Epithelial cell of proximal tubule (primary cell): ENCODE measurements around the gene MTX2. TPM values are rescaled to one million over a fixed set of nuclear protein-coding genes. Genes with fewer than 3 reads are reported as not detected.

Experiments
- DNase-seq: peaks from one replicate; pipeline ENCODE4 v3.0.0-alpha.2; 2011; ENCODE audit warnings: low read depth
- H3K4me3 ChIP-seq: 2 replicates; pipeline ENCODE4 v1.5.1; 2011; ENCODE audit warnings: low read depth, mild to moderate bottlenecking, low read length
- CTCF ChIP-seq: conservative IDR thresholded peaks from 2 replicates; pipeline ENCODE4 v1.5.1; 2012; ENCODE audit warnings: low read depth, mild to moderate bottlenecking, low read length
- total RNA-seq: library from RNA; depleted of rRNA; stranded (reverse); fragments of >200 nt; gene quantifications from 2 replicates; pipeline ENCODE4 v1.2.3, GENCODE V29; 2015

MTX2 gene
- total RNA-seq, 1 donor from 2014 or later = 61.1 TPM

GRCh38 chr2:176242276-176242675, 27.0 kb upstream of the MTX2 start:
- DNase-seq = no peak
- no peak overlapping the region for H3K4me3 ChIP-seq
- no peak for TF ChIP-seq CTCF

- no peak for DNase-seq
- no peak overlapping the region for H3K4me3 ChIP-seq
- TF ChIP-seq CTCF = no peak
Observed at GRCh38 chr2:176246331-176246730, 22.9 kb upstream of the MTX2 start.

- no peak overlapping the region for H3K4me3 ChIP-seq
- DNase-seq = no peak
- TF ChIP-seq CTCF = no peak
Observed at GRCh38 chr2:176247859-176248258, 21.4 kb upstream of the MTX2 start.

GRCh38 chr2:176251928-176252327, 17.3 kb upstream of the MTX2 start:
- H3K4me3 ChIP-seq = no peak overlapping the region
- no peak for DNase-seq
- TF ChIP-seq CTCF = no peak

GRCh38 chr2:176260689-176261088, 8.6 kb upstream of the MTX2 start:
- DNase-seq = no peak
- no peak for TF ChIP-seq CTCF

GRCh38 chr2:176261136-176261535, 8.1 kb upstream of the MTX2 start:
- TF ChIP-seq CTCF = no peak
- DNase-seq = no peak
- H3K4me3 ChIP-seq = no peak overlapping the region

More at GRCh38 chr2:176260689-176261088, 8.6 kb upstream of the MTX2 start:
- H3K4me3 ChIP-seq = no peak overlapping the region

- no peak for TF ChIP-seq CTCF
- H3K4me3 ChIP-seq = peak overlapping the region; percentile 76
- no peak for DNase-seq
Observed at GRCh38 chr2:176268976-176269318, 295 bp upstream of the MTX2 start.
